HG03060 (cell line): ENCODE data around the gene RUNX2.

Experiments used
- ATAC-seq: cut with Tn5 transposase; IDR thresholded peaks from one replicate; pipeline ENCODE4 v1.9.1; 2021; ENCODE audit warnings: low read depth, moderate number of reproducible peaks; ENCODE audit not compliant: unreplicated experiment

Gene RUNX2

DNA sequence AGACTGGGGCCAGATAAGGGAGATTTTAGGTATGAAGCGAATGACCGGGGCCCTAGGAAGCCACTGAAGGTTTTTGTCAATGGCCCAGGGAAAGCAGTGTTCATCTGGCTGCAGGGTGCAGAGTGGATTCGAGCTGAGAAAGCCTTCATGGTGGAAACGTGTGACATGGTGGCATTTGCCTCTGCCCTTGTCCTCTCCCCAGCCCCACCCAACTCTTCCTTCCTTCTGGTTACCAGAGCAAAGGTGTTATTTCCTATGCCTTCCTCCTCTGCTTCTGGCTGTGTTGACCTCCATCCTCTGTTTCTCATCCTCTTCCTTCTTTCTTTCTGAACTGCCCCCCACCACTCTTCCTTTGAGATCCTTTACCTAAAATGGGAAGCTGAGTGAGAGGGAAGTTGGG is 244.7 kb downstream of the RUNX2 start:
- no peak for ATAC-seq

DNA sequence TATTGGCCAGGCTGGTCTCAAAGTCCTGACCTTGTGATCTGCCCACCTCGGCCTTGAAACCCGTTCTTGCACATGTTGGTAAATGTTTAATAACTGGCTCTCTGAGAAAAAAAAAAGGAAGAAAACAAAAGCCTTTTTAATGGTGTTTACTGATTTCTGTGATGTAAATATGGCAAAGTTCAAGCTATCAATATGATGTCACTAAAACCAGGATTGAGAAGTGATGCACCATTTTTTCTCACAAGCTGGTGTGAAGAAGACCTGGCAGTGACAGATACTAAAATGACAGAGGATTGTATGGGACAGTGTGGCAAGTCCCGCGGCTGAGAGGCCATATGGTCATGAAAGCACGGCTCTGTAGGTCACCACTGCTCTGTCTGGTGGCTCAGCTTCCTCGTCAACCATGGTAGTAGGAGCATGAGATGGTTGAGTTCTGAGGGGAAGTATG is 245.9 kb downstream of the RUNX2 start:
- no peak for ATAC-seq

DNA sequence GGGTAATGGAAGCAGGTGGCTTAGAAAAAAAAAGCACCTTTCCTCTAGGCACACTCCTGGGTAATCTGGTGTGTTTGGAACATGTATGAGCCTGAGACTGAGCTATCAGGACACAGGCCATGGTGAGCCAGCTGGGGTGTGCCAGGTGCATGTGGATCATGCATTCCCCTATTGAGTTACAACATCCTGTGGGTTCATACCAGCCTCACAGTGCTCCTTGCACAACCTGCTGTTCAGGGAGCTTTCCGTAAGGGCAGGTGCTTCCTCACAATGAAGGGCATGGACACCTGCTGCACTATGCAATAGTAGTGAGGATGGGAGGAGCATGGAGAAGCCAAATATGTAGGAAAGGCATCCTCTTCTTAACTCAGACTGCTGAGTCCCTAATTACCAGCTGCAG is 246.8 kb downstream of the RUNX2 start:
- ATAC-seq: no peak

DNA sequence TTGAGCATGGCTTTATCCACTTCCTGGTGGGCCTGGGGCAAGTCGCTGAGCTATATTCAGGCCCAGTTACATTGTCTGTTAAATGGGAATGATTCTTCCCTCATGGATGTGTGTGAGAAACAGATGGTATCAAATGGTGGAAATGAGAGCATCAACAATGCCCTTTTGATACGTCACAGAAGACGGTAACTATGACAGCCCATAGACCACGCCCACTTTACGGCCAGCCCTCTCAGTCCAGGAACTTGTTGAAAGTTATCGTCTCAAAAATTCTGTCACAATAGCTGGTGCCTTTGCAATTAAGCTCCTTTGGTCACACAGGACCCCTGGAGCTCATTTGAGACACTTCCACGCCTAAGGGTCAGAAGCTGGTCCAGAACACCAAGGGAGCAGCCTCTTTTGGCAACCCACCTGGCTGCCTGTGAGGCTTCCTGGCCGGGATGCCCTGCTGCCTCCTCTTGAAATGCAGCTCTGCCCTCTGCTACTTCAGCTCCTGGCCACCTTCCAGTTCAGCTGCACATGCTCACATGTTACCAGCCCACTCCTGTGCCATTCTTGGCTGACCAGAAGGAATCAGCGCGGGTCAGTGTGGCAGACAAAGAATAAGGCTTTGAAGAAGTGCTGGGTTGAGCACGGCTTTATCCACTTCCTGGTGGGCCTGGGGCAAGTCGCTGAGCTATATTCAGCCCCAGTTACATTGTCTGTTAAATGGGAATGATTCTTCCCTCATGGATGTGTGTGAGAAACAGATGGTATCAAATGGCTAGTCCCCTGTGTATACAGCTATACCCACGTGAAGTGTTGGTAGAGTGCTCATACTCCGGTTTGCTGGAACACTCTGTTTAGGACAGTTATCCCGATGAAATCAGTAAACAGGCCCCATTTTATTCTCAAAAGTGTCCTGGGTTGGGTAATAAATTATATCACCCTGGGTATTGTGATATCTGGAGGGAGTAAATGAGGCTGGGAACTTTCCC is 248.8 kb downstream of the RUNX2 start:
- no peak for ATAC-seq

DNA sequence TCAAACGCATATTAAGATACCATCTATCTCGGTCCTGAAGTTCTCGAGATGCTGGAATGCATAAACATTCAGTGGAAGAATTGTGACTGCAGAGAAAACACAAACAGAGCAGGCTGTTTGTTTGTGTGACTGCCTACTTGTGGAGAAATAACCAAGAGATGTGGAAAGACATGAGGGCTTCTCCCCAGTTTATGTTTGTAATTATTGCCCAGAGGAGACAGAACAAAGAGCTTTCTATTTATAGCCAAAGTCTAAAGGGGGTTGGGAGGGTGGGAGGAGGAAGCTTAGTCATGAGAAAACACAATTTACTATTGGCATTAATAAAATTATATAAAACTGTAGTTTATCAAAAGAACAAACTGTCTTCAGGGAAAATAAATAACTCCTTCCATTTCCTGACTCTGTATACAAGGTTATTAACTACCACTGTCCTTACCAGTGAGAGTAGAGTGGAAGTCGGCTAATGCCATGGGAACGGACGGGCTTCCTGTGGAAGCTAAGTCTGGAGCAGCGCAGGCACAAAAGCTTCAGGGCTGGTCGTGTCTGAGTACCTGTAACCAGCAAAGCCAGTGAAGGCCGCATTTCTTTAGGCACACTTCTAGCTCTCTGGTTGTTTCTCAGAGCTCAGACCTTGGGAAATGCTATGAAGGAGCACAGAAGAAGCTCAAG is 249.8 kb downstream of the RUNX2 start:
- no peak for ATAC-seq

DNA sequence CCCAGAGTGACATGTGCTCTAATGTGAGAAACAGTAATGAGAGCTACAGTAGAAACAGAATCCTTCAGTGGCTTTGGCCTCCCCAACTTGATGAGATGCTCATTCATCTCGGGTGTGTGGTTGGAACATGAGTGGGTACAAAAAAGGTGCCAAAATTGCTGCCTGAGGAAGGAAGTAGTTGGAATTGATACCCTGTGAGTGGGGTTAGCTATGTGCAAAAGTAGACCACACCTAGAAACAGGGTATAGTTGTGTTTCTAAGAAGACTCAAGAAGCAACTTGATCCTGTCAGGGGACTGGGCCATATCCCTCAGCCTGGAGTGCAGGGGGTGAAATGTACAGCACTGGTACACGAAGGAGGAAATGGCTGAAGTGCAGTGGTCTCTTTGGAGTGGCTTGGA is 256.0 kb downstream of the RUNX2 start:
- no peak for ATAC-seq

DNA sequence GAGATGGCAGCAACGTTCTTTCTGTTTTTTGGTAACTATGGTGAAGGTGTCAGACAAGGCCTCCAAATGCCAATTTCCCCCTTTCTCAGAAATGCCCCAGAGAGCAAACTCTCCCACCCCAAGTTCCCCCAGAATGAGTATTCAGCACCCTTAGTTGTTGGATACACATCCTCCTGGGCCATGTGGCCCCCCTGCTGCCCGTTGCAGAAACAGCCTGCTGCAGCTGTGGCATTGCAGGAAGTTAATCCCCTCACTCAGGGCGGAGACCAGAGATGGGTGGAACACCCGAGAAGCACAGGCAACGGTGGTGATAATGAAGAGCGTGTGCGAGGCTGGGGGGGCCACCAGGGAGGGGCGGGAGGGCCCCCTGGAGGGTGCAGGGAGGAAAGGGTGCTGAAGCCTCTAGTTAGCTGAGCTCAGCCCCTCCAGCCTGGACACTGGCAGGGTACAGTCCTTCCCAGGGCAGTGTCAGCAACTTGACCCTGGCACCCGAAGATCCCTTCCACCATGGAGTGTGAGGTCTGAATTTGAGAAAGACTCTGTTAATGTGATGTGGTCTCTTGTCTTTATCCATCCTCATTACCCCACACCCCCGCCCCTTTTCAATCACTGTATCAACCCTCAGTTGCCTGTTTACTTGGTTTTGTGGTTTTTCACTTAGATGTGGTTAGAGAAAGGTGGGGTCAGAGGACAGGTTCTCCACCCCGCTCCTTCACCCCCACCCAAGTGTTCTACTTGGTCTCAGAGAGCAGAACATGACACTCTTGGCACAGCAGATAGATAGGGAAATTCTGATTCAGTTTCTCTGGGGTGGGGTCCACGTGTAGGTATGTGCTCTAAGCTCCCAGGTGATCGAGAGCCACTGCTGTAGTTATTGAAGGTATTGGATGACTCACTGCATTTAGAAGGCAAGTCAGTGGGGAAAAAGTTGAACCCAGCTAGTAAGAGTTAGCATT is 258.4 kb downstream of the RUNX2 start:
- ATAC-seq: no peak

DNA sequence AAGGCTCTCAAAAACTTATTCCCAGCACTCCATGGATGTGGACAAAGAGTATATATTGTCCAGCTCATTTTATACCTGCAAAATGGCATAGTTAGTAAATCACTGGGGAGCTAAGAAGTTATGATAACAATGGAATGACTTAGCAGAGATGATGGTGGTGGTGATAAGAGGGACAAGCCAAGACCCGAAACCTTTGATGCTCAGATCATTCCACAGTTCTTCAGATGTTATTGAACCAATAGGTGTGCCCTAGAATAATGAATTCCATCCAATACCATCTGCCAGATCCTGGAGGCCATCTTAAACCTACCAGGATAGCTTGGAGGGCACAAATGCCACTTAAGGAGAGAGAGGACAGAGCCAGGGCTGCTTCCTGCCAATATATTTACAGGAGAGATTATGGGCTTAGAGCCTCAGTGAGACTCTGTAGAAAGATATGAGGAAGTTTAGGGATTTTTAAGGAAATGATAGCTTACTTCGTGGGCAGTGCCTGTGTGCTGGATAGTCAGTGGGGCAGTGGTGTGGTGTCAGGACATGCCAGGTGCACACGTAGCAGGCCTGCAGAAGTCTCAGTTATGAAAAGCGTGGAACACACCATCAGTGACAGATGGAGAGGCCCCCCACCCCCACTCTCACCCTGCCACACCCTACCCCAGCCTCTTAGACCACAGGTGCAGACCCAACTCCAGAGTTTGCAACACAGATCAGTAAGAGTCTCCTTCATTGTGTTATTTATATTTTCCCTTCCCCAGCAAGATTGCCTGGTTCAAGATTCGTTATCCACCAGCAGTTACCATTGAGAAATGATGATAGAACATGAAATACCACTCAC is 259.3 kb downstream of the RUNX2 start:
- no peak for ATAC-seq

DNA sequence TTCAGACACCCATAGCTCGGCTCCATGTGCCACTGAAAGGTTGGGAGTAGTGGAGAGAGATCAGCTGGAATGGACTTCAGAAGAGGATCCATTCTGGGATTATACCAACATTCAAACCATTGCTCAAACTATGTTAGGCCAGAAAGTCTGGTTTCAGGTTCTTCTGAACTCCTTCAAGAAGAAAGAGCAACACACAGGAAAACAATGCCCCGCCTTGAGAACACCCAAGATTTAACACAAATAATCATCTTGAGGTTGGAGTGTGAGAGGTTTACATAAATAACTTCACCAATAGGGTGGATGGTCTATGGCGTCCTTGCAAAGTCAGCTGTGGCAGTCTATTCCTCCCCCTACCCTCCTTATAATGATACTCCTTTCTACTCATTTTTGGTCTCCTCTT is 261.2 kb downstream of the RUNX2 start:
- ATAC-seq: no peak

DNA sequence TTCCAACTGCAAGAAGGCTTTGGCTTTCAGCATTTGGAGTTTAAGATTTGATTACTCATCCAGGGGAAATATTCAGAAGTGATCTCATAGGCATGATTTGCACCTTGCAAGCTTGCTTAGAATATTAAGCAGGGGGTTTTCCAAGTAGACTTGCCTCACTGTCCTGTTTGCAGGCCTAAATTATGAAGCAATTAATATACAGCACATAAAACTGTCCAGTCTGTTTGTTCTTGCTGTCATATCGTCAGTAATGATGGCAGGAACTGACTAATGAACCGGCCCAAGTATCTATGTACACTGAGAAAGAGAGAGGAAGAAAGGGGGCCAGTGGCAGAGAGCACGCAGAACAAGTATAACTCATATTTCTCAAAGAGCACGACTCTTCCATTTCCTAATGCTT is 262.1 kb downstream of the RUNX2 start:
- no peak for ATAC-seq

DNA sequence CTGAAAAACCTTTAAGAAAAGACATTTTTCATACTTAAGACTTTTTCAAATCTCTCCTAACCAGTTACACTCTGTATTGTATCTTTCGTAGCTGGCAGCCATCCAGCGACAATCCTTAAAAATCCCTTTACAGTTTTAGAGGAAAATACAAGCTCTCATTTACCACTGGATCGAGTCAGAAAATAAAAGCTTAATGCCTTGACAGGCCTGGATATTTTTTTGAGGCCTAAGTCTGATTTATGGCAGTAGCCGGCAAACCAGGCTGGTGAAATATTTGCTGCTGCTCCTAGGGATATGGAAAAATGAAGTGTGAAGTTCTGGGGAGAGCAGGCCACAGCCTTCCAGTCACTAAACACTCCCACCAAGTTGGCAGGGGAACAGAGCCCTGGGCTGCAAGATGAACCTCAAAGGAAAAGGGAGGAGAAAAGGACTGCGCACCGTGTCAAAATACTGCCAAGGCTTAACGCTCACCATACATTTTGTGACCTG is 262.6 kb downstream of the RUNX2 start:
- ATAC-seq: no peak

DNA sequence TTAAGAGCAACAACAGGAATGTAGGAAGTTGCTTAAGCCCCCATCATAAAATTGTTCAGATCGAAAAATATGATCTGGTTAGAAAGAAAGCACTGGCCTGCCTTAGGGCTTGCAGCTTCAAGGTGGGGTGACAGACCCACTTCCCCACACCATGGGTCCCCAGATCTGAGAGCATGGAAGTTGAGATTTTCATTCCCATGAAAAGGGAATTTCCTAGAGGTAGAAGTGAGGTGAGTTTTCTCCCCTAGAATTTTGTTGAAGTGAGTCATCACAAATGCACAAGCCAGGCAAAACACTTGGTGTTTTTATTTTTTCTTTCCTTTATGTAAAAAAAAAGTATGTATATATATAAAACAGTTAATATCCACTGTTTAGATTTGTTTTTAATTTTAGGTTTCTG is 263.2 kb downstream of the RUNX2 start:
- no peak for ATAC-seq

DNA sequence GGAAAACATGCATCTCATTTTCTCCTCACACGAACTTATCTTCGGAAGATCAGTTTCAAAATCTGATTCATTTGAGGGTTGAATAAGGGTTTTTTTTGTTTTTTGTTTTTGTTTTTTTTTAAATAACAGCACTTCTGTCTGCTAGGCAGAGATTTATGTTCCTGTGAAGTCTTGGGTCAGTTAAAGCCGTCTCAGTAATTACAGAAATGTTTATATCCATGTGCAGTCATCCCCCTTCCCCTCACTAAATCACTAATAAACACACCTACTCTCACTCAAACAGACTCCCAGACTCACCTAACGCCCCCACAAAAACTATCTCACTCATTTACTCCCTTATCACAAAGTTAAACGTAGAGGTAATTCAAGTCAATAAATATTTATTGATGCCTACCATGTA is 263.8 kb downstream of the RUNX2 start:
- ATAC-seq: no peak

DNA sequence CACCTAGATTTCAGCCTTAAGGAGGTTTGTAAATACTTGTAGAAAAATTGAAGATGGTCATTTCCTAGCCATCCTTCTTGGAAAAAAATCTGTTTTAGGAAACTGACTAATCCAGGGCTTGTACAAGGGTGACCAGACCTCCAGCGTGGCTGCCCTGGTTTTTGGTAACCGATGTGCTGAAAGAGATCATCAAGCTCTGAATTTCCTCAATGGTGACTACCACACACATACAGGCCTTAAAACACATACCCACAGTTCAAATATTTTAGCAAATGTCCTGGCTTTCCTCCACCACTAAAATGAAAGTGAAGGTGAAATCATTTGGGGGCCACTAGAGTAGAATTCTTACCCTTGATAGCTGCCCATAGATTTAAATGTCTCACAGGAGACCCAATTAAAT is 264.9 kb downstream of the RUNX2 start:
- ATAC-seq: no peak

DNA sequence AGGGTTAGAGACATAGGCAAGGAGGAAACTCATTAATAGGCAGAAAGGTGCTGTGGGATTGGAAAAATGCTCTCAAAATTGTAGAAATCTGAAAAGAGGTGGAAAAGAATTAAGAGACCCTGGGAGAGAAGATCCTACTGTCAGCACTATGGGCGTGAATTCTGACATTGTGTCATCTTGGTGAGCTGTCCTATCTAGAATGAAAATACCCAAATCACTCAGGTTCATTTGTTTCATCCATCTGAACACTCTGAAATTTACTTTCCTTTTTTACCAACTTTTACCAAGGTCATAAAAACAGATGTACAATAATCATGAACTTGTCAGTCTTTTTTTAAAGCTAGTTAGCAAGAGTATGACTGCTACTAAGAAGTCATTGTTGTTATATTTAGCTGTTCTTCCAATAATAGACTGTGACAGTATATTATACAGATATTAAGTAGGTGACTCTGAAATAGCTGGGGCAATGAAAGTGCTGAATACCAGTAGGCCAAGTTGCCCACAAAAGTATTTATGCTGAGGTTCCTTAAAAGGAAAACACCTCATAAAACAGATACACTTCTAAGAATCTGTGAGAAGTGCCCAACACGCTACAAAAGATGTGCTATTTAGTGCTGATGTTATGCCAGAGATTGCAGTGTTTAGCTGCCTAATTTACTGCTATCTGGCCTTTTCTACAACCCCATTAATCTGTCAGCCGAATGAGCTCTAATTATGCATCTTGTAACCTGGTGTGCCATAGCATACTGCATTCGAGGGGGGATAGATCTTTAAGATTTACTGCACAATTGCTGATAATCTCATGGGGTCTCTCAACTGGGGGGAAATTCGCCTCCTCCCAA is 267.1 kb downstream of the RUNX2 start:
- no peak for ATAC-seq

DNA sequence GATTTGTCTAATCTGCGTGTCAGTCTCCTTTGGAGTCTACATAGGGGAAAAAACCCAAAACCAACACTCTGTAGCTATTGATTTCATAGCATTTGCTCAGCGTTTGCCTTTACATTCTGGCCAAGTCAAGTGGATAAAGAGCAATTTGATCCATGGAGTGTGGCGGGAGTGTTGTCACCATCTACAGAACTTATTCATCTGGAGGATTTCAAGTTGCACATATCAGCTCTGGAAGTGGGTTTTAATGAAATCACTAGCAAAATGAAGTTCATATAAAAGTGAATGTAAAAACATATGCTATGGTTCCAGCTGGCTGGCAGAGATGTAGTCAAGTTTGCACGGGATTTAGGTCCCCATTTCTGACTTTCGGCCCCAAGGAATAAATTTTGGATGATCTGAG is 269.3 kb downstream of the RUNX2 start:
- no peak for ATAC-seq

DNA sequence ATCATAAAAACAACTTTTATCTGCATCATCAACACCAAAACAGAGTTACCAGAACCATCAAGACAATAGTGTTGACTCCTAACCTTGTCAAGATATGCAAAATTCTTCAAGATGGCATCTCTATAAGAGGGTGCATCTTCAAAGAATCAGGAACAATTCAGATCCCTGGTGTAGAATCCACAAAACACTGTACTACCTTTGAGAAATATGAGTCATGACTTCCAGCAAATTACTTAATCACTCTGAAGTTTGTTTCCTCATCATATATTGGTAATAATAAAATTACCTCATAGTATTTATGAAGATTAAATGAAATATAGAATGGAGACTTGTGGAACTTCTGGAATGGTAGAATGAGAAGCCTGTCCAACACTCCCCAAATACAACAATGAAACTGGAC is 270.9 kb downstream of the RUNX2 start:
- ATAC-seq: no peak

DNA sequence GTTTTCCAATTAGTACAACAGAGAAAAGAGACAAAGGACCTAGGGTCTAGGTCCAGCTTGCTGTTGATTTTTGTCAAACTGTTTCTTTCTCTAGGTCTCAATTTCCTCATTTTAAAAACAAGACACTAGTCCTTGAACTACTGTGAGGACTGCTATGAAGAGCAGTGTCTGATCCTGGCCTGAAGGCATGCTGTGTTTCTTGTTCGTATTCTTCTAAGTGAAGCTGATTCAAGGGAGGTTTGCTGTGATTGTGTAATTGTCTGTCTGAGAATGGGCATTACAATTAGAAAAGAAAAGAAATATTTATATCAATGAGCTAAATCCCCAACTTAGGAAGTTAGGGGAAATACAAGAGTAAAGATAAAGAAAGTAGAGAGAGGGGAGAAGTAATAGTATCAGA is 277.8 kb downstream of the RUNX2 start:
- no peak for ATAC-seq
